Mucosa of gallbladder (tissue), 1 donor: ENCODE measurements around the gene BUD23. TPM values are rescaled to one million over a fixed set of nuclear protein-coding genes. Genes with fewer than 3 reads are reported as not detected.
"Not testable (repeated sequence)": the region's sequence is repeated elsewhere in the genome, so short reads cannot be mapped to it uniquely, and the experiment has no call there.

ENCODE experiments used
- DNase-seq: peaks from one replicate; pipeline ENCODE4 v3.0.0-alpha.2; 2020; ENCODE audit warnings: low spot score
- total RNA-seq: library from RNA; stranded (reverse); gene quantifications from one replicate; pipeline ENCODE4 v1.2.1, GENCODE V29; 2021
- donor health status: DM: no; HTN: no; CAD: no.

The BUD23 gene
- total RNA-seq, 1 donor from 2014 or later, result 57.6 TPM

DNA sequence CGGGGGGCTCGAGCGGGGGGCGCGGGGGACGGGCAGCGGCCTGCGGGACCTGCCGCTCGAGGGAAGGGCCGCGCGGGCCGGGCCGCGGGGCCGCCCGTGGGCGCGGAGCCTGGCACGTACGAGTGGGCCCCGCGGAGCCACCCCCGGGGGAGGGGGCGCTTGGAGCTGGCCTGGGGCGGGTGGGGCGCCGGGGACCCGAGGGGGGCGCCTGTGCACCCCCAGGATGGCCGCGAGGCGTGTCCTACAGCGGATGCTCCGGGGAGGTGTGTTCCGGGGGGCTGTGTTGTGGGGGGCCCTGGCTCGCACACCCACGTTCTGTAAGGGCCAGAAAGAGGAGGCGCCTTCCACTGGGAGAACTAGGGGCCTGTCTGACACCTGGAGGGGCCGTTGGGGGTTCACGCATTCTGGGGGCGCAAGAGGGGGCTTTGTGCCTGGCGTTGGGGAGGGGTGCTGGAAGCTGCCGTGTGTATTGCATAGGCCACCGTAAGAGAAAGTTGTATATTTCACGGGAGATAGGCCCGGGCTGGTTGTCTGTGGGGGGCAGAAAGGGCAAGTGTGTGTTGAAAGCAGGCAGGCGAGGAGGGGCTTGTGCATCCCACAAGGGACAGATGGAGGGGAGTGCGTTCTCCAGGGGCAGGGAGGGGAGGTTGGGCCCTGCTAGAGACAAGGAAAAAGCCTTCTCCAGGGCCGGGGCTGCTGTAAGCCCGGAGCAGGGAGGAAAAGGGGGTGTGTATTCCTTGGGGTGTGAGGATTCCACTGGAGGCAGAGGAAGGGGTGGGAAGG is 15.1 kb upstream of the BUD23 start:
- DNase-seq, result no peak

GRCh38 chr7:73668886-73669230 is 14.5 kb upstream of the BUD23 start:
- DNase-seq, result no peak

DNA sequence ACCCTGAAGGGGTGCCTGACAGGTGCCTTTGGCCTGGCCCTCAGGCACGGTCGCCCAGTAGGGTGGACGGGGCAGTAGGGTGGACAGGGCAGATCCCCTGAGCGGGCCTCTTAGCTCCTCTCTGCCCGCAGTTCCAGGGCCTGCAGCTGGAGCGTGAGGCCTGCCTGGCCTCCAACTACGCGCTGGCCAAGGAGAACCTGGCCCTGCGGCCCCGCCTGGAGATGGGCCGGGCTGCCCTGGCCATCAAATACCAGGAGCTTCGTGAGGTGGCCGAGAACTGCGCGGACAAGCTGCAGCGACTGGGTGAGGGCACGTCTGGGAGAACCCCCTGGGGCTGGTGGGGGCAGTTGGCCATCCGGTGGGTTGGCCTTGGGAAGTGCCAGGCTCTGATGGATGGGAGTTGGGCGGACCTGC is 14.1 kb upstream of the BUD23 start:
- no peak for DNase-seq

- DNase-seq, result no peak
Observed at GRCh38 chr7:73669858-73670385, 13.5 kb upstream of the BUD23 start.

- DNase-seq, result no peak
Observed at GRCh38 chr7:73671322-73671661, 12.1 kb upstream of the BUD23 start.

GRCh38 chr7:73671857-73672445 is 11.4 kb upstream of the BUD23 start:
- no peak for DNase-seq

DNA sequence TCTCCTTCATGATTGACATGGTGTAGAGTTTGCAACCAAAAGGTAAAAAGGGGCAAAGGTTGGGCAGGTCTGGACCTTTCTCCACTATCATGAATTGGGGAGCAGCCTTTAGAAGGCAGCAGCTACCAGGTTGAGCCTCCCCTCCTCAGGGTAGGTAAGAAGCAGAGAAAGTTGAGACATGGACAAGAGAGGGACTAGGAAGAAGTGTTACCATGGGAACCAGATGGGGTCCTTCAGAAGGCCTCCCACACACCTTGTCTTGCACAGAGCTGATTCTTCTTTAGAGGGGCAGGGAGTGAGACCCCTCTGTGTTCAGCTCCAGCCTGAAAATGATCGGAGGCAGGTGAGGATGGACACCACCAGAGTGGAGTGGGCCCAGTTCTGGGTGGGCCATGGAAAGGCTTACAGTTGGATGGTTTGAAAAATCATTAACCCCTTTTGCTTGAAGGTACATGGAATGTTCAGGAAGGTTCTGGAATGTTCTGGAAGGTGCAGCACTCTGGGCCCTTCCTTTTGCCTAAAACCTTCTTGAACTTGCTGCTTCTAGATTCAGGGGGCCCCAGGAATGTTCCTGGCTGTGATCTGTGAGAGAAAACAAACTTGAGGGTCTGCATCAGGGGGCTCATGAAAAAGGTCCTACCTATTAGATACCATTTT is 8.8 kb upstream of the BUD23 start:
- DNase-seq, result no peak

- not testable (repeated sequence) for DNase-seq
Observed at GRCh38 chr7:73676062-73676461, 7.3 kb upstream of the BUD23 start.

GRCh38 chr7:73678862-73679261 is 4.5 kb upstream of the BUD23 start:
- no peak for DNase-seq

- DNase-seq, result no peak
Observed at GRCh38 chr7:73679709-73680108, 3.7 kb upstream of the BUD23 start.

- DNase-seq, result no peak
Observed at GRCh38 chr7:73680501-73680900, 2.9 kb upstream of the BUD23 start.

- DNase-seq, result no peak
Observed at GRCh38 chr7:73681031-73681430, 2.4 kb upstream of the BUD23 start.

DNA sequence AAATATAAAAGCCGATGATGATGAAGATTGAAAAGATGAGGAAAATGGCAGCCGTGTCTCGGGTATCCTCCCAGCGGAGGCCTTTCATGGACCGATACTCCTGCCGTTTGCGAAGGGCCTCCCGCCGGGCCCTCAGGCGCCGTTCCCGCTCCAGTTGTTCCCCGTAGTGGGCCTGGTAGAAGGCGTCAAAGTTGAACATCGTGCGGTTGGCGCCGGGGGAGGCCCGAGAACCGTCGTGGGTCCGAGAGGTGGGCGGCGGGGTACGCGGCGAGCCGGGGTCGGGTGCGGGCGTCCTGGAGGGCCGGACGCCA is 697 bp upstream of the BUD23 start:
- DNase-seq, result no peak

DNA sequence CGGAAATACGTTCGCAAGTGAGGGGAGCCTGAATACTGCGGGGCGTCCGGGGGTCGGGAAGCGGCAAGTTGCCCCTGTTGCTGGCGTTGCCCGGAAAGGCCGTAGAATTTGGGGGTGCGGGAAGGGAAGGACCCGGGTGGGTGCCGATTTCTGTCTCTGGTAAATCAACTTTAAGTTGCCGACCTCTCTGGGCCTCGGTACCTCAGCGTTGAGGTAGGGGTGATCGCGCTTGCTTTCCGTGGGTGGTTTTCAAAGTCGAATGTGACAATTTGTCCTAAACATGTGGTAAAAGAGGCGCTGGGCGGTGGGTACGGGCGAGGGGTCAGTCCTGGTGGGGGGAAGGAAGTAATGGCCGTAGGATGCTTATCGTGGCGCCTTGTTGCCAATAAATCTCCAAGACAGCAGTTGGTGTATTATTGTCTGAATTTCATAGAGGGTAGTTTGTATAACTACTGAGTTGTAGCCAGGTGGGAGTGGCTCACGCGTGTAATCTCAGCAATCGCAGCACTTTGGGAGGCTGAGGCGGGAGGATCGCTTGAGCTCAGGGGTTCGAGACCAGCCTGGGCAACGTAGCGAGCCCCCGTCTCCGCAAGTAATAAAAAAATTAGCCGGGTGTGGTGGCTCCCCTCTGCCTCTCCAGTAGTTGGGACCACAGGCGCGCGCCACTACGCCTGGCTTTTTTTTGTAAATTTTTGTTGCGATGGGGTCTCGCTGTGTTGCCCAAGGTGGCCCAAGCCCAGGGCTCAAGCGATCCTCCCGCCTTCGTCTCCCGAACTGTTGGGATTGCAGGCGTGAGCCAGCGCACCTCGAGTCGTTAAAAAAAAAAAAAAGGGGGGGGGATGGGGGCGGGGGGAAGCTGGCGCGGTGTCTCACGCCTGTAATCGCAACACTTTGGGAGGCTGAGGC is 644 bp downstream of the BUD23 start:
- no peak for DNase-seq

DNA sequence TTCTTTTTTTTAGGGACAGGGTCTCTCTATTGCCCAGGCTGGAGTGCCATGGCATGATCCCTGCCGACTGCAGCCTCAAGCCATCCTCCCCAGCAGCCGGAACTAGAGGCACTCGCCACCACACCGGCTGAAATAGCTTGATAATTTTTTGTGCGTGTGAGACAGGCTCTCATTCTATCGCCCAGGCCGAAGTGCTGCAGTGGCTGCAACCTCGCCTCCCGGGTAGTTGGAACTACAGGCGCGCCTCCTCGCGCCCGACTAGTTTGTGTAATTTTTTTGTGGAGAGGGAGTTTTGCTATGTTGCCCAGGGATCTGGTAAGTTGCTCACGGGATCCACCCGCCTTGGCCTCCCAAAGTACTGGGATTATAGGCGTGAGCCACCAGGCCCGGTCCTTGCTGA is 1.9 kb downstream of the BUD23 start:
- no peak for DNase-seq

DNA sequence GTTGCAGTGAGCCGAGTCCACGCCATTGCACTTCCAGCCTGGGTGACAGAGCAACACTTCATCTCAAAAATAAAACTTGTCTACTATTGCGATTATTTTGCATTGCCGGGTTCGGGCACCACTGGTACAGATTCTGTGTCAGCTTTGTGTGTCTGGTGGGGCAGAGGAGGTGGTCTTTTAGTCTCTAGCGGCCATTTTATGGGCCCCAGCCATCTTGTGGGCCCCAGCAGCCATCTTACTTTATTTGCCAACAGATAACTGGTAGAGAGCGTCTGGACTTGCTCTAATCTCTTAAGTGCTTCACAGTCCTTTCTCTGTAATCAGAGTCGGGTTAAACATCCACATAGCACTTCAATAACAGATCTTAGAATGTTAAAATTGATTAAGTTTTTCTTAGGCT is 4.9 kb downstream of the BUD23 start:
- no peak for DNase-seq

DNA sequence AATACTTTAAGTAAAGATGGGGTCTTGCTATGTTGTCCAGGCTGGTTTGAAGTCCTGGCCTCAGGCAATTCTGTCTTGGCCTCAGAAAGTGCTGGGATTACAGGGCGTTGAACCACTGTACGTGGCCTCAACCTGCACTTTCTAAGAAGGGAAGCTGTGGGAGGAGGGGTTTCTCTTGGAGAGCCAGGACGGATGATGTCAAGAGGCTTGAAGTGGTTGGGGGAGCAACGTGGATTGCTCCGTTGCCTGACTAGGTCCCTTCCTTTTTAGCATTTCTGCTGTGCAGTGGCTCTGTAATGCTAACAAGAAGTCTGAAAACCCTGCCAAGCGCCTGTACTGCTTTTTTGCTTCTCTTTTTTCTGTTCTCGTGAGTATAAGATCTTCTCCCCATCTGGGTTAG is 7.2 kb downstream of the BUD23 start:
- no peak for DNase-seq

- no peak for DNase-seq
Observed at GRCh38 chr7:73696372-73696771, 13.0 kb downstream of the BUD23 start.

DNA sequence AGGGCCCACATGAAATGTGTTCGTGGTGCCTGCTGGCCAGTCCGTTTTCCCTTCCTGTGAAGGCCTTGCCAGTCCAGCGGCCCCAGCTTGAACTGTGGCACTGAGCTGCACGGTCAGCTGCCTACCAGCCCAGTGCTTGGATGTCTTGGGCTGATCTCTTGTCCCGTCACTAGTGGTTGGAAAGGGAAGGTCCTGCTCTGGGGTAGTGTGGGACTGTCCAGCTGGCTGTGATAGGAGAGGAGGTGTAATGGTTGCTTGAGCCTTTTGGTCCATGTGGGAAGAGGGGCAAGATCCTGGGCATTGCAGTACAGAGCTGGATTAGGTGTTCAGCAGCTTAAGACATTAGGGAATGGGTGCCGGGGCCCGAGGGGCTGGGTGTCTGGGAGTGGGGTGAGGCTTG is 15.0 kb downstream of the BUD23 start:
- no peak for DNase-seq

GRCh38 chr7:73699370-73700068 is 16.1 kb downstream of the BUD23 start:
- peak; percentile 54 for DNase-seq

- no peak for DNase-seq
Observed at GRCh38 chr7:73700069-73700423, 16.6 kb downstream of the BUD23 start.
